VCaP (cell line): ENCODE results near the gene SLFN11.
"Not testable (repeated sequence)": the region's sequence is repeated elsewhere in the genome, so short reads cannot be mapped to it uniquely, and the experiment has no call there.

Experiments
- H3K27ac ChIP-seq: fragments of 450-650 bp; 2 replicates; pipeline ENCODE4 v1.5.1; 2017
- CTCF ChIP-seq: fragments of 450-650 bp; conservative IDR thresholded peaks from 2 replicates; pipeline ENCODE4 v1.5.1; 2017; ENCODE audit warnings: mild to moderate bottlenecking, moderate library complexity

Gene SLFN11

GRCh38 chr17:35373534-35373983, at the start of gene SLFN11:
Gene SLFN11 (minus strand): TSS chr17:35373621. CDS start chr17:35363807, 9,814 bp downstream.
- TF ChIP-seq CTCF: no peak
- no peak within 1 kb of the TSS for H3K27ac ChIP-seq

GRCh38 chr17:35421069-35421468, 47.6 kb upstream of the SLFN11 start:
- H3K27ac ChIP-seq: not testable (repeated sequence)

- H3K27ac ChIP-seq: no peak overlapping the region
- TF ChIP-seq CTCF: no peak
These were observed 43.2 kb upstream of the SLFN11 start for GRCh38 chr17:35416659-35417058.

GRCh38 chr17:35414707-35415106, 41.3 kb upstream of the SLFN11 start:
- not testable (repeated sequence) for H3K27ac ChIP-seq

- TF ChIP-seq CTCF: no peak
- H3K27ac ChIP-seq: no peak overlapping the region
These were observed 40.8 kb upstream of the SLFN11 start for GRCh38 chr17:35414247-35414646.

GRCh38 chr17:35407531-35407930, 34.1 kb upstream of the SLFN11 start:
- H3K27ac ChIP-seq: no peak overlapping the region
- TF ChIP-seq CTCF: no peak

GRCh38 chr17:35406568-35406967, 33.1 kb upstream of the SLFN11 start:
- TF ChIP-seq CTCF: no peak
- H3K27ac ChIP-seq: no peak overlapping the region

GRCh38 chr17:35404360-35404759, 30.9 kb upstream of the SLFN11 start:
- no peak for TF ChIP-seq CTCF
- no peak overlapping the region for H3K27ac ChIP-seq

GRCh38 chr17:35393783-35394182, 20.4 kb upstream of the SLFN11 start:
- not testable (repeated sequence) for H3K27ac ChIP-seq
